ENCODE measurements around the gene ERN1. TPM values are rescaled to one million over a fixed set of nuclear protein-coding genes. Genes with fewer than 3 reads are reported as not detected.
"Not testable (repeated sequence)": the region's sequence is repeated elsewhere in the genome, so short reads cannot be mapped to it uniquely, and the experiment has no call there.

The ERN1 gene
- polyA plus RNA-seq, 5 donors, result 8.5 to 13.6 (median 10.5) TPM

- DNase-seq, result no peak
Observed at GRCh38 chr17:64145375-64145750, 15.4 kb upstream of the ERN1 start.

DNA sequence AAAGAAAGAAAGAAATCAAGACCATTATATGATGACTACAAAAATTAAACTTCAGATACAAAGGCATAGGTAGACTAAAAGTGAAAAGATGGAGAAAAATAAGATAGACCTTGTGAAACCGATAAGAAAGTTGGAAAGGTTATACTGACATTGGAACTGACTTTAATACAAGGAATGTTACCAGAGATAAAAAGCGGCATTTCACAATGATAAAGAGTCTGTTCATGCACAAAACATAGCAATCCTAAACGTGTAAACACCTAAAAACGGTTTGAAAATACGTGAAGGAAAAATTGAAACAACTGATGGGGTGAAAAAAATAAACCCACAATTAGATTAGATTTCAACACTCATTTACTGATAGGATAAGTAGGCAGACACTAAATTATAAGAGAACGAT, 9.6 kb upstream of the ERN1 start:
- DNase-seq, result no peak

DNA sequence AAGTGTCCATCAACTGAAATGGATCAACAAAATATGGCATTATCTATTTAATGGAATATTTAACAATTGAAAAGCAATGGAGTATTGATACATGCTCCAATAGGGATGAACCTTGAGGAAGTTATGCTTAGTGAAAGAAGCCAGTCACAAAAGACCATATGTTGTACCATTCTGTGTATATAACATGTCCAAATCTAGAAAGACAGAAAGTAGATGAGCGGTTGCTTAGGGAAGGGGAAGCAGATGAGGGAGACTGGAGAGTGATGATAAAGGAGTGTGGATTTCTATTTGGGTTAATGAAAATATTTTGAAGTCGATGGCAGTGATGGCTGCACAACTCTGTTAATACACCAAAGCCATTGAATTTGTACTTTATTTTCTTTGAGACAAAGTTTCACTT, 8.5 kb upstream of the ERN1 start:
- DNase-seq, result no peak

GRCh38 chr17:64135000-64135399, 5.1 kb upstream of the ERN1 start:
- no peak for DNase-seq

DNA sequence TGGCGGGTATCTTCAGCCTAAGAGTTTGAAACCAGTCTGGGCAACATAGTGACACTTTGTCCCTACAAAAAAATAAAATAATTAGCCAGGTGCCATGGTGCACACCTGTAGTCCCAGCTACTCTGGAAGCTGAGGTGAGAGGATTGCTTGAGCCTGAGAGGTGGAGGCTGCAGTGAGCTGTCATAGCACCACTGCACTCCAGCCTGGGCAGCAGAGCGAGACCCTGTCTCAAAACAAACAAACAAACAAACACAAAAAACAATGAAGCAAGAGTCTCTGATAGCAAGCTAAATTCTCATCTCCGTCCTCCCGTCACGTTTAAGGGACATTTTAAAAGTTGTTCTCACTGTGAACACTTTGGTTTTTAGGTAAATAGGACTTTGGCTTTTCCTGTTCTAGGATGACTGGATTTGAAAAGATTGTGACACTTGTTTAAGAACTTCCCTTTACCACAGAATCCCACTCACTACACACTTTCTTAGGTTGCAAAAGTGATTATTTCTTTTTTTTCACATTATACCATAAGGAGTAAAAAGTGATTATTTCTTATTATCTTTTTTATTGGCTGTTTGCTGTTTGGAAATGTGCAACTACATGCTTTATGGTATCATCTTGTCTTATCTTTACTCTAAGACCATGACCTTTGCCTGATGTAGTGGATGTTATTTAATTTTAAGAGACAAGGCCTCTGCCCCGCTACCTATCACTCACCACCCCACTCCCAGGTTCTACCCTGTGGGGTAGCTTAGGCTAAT, 4.4 kb upstream of the ERN1 start:
- DNase-seq, result no peak

DNA sequence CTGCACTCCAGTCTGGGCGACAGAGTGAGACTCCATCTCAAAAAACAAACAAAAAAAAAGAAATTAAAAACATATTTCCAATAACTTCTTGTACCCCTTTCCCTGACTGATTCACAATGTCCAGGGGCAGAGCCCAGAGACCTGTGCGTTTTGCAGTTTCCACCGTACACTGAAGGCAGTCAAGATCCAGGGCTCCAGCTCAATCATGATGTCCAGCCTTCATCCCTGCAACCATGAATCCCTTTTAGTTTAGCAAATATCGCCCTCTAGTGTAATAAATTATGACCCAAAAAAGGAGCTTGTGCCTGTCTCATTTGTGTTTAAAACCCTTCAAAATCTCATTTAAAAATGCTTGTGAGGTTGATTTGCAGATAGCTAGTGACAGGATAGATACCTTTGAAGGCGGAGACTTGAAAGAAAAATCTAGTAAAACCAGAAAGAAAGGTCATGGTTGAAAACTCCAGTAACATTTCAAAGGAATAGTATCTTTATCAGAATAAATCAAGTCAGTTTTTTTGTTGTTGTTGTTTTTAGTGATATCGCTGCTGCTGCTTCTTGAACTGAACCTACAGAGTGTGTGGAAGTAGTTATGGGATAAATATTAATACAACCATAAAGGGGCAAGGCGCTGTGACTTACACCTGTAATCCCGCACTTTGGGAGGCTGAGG, 3.7 kb upstream of the ERN1 start:
- DNase-seq, result no peak

- no peak for DNase-seq
Observed at GRCh38 chr17:64131606-64132270, 1.8 kb upstream of the ERN1 start.

- no peak for DNase-seq
Observed at GRCh38 chr17:64130559-64131001, 636 bp upstream of the ERN1 start.

GRCh38 chr17:64129515-64129764, 504 bp downstream of the ERN1 start:
- DNase-seq, result no peak

- DNase-seq, result no peak
Observed at GRCh38 chr17:64128787-64129514, 993 bp downstream of the ERN1 start.

GRCh38 chr17:64126918-64127317, 3.0 kb downstream of the ERN1 start:
- no peak for DNase-seq

GRCh38 chr17:64125937-64126336, 4.0 kb downstream of the ERN1 start:
- DNase-seq, result no peak

GRCh38 chr17:64124609-64125008, 5.3 kb downstream of the ERN1 start:
- DNase-seq, result no peak

GRCh38 chr17:64123114-64123513, 6.8 kb downstream of the ERN1 start:
- DNase-seq, result no peak

GRCh38 chr17:64120972-64121786, 8.8 kb downstream of the ERN1 start:
- DNase-seq, result not testable (repeated sequence)

- no peak for DNase-seq
Observed at GRCh38 chr17:64120159-64120810, 9.7 kb downstream of the ERN1 start.

GRCh38 chr17:64117981-64118979, 11.7 kb downstream of the ERN1 start:
- DNase-seq, result no peak

DNA sequence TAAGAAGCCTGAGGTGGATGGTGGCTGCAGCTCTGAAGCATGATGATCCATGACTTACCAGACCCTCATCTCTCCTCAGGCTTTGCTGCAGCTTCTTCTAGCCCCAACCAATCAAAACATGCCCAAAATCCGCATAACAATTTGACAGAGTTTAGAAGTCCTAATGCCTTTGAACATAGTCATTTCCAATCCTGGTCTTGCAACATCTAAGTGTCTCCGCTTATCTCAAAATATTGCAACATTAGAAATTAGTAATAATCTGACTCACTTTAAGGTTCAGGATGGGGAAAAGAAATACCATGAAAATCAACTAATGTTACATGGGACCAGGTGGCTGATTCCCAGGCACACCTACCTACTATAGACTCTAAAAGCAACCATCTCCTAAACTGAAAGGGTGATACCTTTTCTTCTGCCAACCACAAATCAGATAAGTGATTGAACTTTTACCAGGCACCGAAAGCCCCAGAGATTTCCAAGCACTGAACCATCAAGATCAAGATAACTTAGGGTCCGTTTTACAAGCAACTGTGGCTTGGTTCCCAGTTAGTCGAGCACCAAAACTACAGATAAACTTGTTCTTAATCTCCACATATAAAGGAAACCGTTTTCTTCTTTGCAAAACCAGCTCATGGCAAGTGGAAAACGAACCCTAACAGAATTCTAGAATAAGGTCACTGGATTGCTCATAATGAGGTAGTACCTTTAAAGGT, 14.0 kb downstream of the ERN1 start:
- no peak for DNase-seq

GRCh38 chr17:64115043-64115698, 14.8 kb downstream of the ERN1 start:
- no peak for DNase-seq

Data from right lung (tissue), 5 donors.